NCI-H69 (cell line): ENCODE results near the gene EFTUD2.

ENCODE experiments used
- DNase-seq: peaks from one replicate; lab custom pipeline; 2025; lab: John Stamatoyannopoulos, UW

Gene EFTUD2

DNA sequence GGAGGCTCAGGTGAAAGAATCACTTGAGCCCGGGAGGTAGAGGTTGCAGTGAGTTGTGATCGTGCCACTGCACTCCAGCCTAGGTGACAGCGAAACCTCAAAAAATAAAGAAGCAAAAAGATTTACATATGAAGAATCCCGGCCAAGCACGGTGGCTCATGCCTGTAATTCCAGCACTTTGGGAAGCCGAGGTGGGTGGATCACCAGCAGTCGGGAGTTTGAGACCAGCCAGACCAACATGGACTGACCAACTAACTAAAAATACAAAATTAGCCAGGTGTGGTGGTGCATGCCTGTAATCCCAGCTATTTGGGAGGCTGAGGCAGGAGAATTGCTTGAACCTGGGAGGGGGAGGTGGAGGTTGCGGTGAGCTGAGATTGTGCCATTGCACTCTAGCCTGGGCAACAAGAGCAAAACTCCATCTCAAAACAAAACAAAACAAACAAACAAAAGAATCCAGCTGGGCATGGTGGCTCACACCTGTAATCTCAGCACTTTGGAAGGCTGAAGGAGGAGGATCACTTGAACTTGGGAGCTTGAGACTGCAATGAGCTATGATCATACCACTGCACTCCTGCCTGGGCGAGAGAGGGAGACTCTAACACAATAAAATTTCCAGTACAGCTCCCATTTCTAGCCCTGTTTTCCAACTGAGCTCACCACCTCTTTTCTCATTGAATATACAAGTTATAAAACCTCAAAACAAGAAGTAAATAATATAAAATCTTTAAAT lies 90.4 kb downstream of the EFTUD2 start:
- DNase-seq: peak; percentile 67

DNA sequence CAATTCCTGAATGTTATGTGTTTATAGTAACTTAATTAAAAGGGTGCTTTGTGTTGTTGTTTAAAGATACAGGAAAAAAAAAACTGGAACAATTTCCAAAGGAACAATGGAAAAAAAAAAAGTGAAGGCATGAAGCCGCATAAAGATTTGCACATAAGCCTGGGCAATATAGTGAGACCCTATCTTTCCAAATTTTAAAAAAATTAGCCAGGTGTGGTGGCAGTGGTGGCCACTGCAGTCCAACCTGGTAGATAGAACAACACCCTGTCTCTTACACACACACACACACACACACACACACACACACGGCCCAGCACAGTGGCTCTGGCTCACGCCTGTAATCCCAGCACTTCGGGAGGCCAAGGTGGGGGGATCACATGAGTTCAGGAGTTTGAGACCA lies 91.1 kb downstream of the EFTUD2 start:
- DNase-seq: no peak

DNA sequence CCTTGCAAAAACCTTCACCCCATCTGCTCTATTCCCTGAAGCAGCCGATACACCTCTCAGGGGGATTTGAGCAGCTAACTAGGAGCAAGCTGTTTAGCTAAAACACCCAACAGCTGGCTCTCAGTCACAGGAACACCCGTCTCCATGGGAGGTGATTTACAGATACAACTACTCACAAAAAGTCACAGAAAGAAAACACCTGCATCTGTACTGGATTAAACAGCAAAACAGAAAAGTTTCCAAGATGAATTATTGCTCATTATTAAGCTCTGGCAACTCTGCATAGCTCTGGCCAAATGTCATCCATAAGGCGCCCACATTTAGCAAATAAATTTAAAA lies 91.5 kb downstream of the EFTUD2 start:
- peak; percentile 98 for DNase-seq

DNA sequence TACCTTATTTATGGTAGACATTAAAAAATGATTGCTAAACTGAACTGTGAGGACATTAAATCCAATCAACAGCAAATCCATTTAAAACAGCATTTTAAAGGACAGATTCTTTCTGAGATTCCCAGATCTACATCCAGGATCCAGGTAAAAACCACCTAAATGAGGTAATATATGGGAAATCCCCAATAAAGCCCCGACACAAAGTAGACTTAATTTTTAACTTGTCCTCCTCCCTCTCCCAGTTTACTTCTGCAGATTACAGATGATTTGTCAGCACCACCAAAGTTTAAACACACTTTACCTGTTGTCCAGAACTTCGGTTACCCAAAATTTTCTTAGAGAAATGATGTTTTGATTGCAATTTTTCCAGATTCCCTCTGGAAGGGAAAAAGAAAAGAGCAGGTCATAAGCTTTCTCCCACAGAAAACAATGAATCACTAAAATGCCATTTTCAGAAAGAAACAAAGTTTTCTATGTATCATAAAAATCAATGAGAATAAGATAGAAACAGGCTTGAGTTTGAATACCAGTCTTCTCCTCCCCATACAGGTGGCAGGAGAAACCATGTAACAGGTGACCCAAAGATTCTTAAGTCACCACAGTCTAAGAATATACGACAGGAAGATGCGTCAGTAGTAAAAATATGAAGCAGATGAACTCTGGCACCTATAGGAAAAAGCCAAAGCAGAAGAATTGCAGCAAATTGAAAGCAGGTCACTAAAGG lies 92.0 kb downstream of the EFTUD2 start:
- no peak for DNase-seq

DNA sequence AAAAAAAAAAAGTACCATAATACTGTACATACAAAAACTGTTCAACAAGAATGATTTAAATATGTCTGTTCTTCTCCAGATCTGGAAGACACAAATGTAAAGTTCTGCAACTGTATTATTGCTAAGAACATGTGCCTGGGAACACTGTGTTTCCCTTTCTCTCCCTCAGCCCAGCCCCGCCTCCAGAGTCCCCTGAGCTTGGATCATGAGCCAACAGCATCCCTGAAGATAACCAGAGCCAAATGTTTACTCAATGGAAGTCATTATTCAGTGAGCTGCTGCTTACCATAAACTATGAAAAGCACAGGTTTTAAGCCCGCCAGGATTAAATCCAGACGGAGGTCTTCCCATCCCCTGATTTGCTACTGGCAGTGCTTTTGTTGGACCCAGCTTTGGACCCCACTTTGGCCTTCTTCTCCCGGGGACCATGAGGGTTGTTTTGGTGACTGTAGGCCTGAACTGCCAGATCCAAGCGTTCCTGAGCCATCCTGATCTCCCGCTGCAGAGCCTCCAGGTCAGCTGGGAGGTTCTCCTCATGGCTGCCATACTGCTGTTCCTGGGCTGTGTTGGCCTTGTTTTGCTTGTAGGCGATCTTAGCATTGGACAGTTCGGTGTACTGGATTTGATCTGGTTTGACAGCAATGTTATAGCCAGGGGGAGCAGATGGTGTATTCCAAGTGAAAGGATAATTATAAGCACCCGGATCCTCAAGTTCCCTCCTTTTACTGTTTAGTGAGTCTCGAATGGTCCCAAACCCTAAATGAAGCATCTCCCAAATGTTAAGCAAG lies 94.7 kb downstream of the EFTUD2 start:
- DNase-seq: peak; percentile 16

DNA sequence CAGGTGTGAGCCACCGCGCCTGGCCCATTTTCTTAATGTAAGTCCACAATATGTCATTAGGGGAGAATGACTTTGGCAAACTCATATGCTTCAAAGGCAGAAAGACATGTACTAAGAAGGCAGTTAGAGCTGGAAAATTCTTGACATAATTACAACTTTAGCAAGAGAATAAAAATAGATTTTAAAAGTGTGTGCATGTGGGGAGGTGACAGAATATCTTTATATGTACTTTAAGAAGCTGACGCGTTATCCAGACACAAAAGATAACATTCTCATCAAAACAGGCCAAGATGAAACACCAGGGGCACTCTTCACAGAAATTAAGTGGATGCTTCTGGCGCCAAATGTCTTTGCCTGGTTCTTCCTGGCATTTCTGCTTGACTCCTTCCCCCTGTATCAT lies 97.4 kb downstream of the EFTUD2 start:
- DNase-seq: no peak
